Measurements from ENCODE around the gene MED25. TPM values are rescaled to one million over a fixed set of nuclear protein-coding genes. Genes with fewer than 3 reads are reported as not detected.

MED25 gene
- total RNA-seq, 4 donors from 2014 or later: 16.9 to 27.7 (median 23.9) TPM

- no peaks in the 10 kb centered on the region for H3K9me3 ChIP-seq
- no peak overlapping the region for H3K27ac ChIP-seq
- WGBS, 2 donors: 78 to 84% methylated on average over 10 to 12 of the region's 27 CpGs
- intact Hi-C loops (cut with DNase I): loop anchor here (10.0 kb wide), 1 partner anchor 58 kb away; the partner anchor contains the start of genes FUZ and MED25
- DNase-seq: no peak
- H3K27me3 ChIP-seq: no peaks in the 10 kb centered on the region
- H3K36me3 ChIP-seq: peaks cover 0 to 40% (median 3%) of the 10 kb centered on the region in 3 donors
- no peak for TF ChIP-seq CTCF (IDR thresholded peaks at IDR 0.05)
- no peak for TF ChIP-seq POLR2A (IDR thresholded peaks at IDR 0.05)
- no peak overlapping the region for H3K4me3 ChIP-seq
- peaks cover 26 to 68% (median 40%) of the 10 kb centered on the region in 3 donors for H3K4me1 ChIP-seq
These were observed 54.4 kb downstream of the MED25 start for GRCh38 chr19:49872245-49873128.

GRCh38 chr19:49873129-49873521 is 55.0 kb downstream of the MED25 start:
- 89 to 96% methylated on average over 9 to 11 of the region's 29 CpGs for WGBS, 2 donors
- H3K36me3 ChIP-seq: peaks cover 0 to 40% (median 3%) of the 10 kb centered on the region in 3 donors
- H3K4me3 ChIP-seq: no peak overlapping the region
- H3K4me1 ChIP-seq: peaks cover 26 to 63% (median 38%) of the 10 kb centered on the region in 3 donors
- H3K27me3 ChIP-seq: no peaks in the 10 kb centered on the region
- no peaks in the 10 kb centered on the region for H3K9me3 ChIP-seq
- TF ChIP-seq CTCF (IDR thresholded peaks at IDR 0.05) (no peak), POLR2A (IDR thresholded peaks at IDR 0.05) (no peak)
- intact Hi-C loops (cut with DNase I): loop anchor here (10.0 kb wide), 1 partner anchor 58 kb away; the partner anchor contains the start of genes FUZ and MED25
- DNase-seq: no peak
- no peak overlapping the region for H3K27ac ChIP-seq

GRCh38 chr19:49873834-49874233 is 55.7 kb downstream of the MED25 start:
- intact Hi-C loops (cut with DNase I): loop anchor here (10.0 kb wide), 1 partner anchor 59 kb away; the partner anchor contains the start of genes FUZ and MED25
- H3K4me3 ChIP-seq: no peak overlapping the region
- DNase-seq: no peak
- peaks cover 32 to 63% (median 37%) of the 10 kb centered on the region in 3 donors for H3K4me1 ChIP-seq
- no peaks in the 10 kb centered on the region for H3K27me3 ChIP-seq
- H3K36me3 ChIP-seq: peaks cover 0 to 43% (median 3%) of the 10 kb centered on the region in 3 donors
- WGBS, 2 donors: 92 to 93% methylated on average over 8 to 10 of the region's 10 CpGs
- no peaks in the 10 kb centered on the region for H3K9me3 ChIP-seq
- no peak for TF ChIP-seq CTCF (IDR thresholded peaks at IDR 0.05)
- TF ChIP-seq POLR2A (IDR thresholded peaks at IDR 0.05): no peak
- peak overlapping the region in 1 of 4 donors; percentile 100 for H3K27ac ChIP-seq

DNA sequence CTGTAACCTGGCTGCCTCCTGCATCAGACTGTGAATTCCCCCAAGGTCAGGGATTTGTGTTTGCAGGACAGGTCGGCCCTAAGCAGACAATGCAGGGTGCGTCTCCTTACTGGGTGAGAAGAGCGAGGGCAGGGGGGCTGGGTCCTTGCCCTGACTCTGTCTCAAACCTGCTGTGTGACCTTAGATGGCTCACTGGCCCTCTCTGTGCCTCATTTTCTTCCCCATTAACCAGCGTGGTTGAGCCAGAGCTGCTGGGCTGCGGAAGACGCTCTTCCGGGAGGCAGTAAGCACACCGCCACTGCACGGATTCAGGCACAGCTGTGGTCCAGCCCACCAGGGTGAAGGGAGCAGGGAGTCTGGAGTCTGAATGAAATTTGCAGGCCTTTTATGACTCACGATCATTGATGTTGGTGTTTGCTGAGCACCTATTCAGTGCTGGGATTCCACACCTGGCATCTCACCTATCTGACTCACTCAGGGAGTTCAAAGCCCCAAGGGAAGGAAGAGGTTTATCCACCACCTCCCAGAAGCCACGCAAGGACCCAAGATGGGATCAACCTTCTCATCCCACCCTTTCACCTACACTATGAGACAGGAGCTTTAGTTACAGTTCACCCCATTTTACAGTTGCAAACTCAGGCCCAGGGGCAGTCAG is 56.5 kb downstream of the MED25 start:
- Histone ChIP-seq H3K27ac (peak overlapping the region; percentile 98 to 100 (median 99)), H3K4me1 (peaks cover 32 to 63% (median 39%) of the 10 kb centered on the region in 3 donors), H3K9me3 (no peaks in the 10 kb centered on the region), H3K4me3 (no peak overlapping the region), H3K27me3 (no peaks in the 10 kb centered on the region), H3K36me3 (peaks cover 0 to 51% (median 8%) of the 10 kb centered on the region in 3 donors)
- 78 to 84% methylated on average over 5 to 7 of the region's 11 CpGs for WGBS, 2 donors
- intact Hi-C loops (cut with DNase I): loop anchor here (10.0 kb wide), 1 partner anchor 60 kb away; the partner anchor contains the start of genes FUZ and MED25
- DNase-seq: no peak
- no peak for TF ChIP-seq CTCF (IDR thresholded peaks at IDR 0.05)
- no peak for TF ChIP-seq POLR2A (IDR thresholded peaks at IDR 0.05)
